Testis (tissue), 3 donors: ENCODE data around the gene VAPB. TPM values are rescaled to one million over a fixed set of nuclear protein-coding genes. Genes with fewer than 3 reads are reported as not detected.

Experiments
- DNase-seq: peaks from one replicate; pipeline ENCODE4 v3.0.0-alpha.2; 2019
- H3K27ac ChIP-seq, 2 donors: fragments of 200-600 bp; sonication (generic); one replicate each; pipeline ENCODE4 v1.5.1; 2019
- H3K27me3 ChIP-seq: fragments of 200-600 bp; sonication (generic); one replicate; pipeline ENCODE4 v1.5.1; 2019
- H3K36me3 ChIP-seq: fragments of 200-600 bp; sonication (generic); one replicate; pipeline ENCODE4 v1.5.1; 2017; ENCODE audit warnings: low read depth; ENCODE audit errors: missing control alignments
- H3K4me1 ChIP-seq: fragments of 200-600 bp; sonication (generic); one replicate; pipeline ENCODE4 v1.5.1; 2019
- H3K4me3 ChIP-seq, 2 donors: fragments of 200-600 bp; sonication (generic); one replicate each; pipeline ENCODE4 v1.5.1; 2017 to 2019
- H3K9me3 ChIP-seq: fragments of 200-600 bp; sonication (generic); one replicate; pipeline ENCODE4 v1.5.1; 2017
- POLR2A ChIP-seq: fragments of 450-650 bp; IDR thresholded peaks from one replicate; pipeline ENCODE4 v1.6.1; 2017; ENCODE audit warnings: antibody characterized with exemption, mild to moderate bottlenecking, moderate library complexity
- WGBS, 2 donors: methylation state at CpG; one replicate each; pipeline ENCODE4 v1.1.5; 2018; 5-methylcytosine and 5-hydroxymethylcytosine counted together
- intact Hi-C: fragments of 100-400 bp; cut with DNase I; formaldehyde crosslinking; loops from one replicate; pipeline ENCODE4 v1.15.1; 2023; ENCODE audit warnings: low total_unique reads
- polyA plus RNA-seq: library from polyadenylated mRNA; stranded (reverse); fragments of 350-450 nt; fragmentation: Illumina TruSeq; extraction: RNeasy Lipid Tissue Mini Kit (QIAGEN cat#74804); gene quantifications from one replicate; pipeline ENCODE4 v1.2.3, GENCODE V29; 2014; ENCODE audit warnings: low read depth, low replicate concordance; ENCODE audit not compliant: insufficient read depth
- total RNA-seq, 2 donors: library from RNA; depleted of rRNA; stranded (reverse); fragments of >200 nt; gene quantifications; one replicate each; pipeline ENCODE4 v1.2.3, GENCODE V29; 2016
- TF ChIP-seq, protein P1 (sequence below), 3 experiments: fragments of 450-650 bp in 2 of 3; fragments of 200-600 bp in 1 of 3; sonication (generic) in 1 of 3; IDR thresholded peaks; one replicate each; pipeline ENCODE4 v1.5.1; 2016 to 2019; ENCODE audit warnings: antibody characterized with exemption in 3 of 3, mild to moderate bottlenecking in 2 of 3, moderate library complexity in 1 of 3

The VAPB gene
- total and polyA plus RNA-seq, 3 donors from 2014 or later, result 23.5 to 31.4 (median 23.8) TPM

- no peak overlapping the region for H3K27ac ChIP-seq
- WGBS, 2 donors, result 62 to 69% methylated on average over 5 of the region's 5 CpGs
- no peaks in the 10 kb centered on the region for H3K36me3 ChIP-seq
- H3K27me3 ChIP-seq, result no peaks in the 10 kb centered on the region
- H3K4me3 ChIP-seq, result no peak overlapping the region
- peak; percentile 26 for DNase-seq
- TF ChIP-seq, protein P1, sequence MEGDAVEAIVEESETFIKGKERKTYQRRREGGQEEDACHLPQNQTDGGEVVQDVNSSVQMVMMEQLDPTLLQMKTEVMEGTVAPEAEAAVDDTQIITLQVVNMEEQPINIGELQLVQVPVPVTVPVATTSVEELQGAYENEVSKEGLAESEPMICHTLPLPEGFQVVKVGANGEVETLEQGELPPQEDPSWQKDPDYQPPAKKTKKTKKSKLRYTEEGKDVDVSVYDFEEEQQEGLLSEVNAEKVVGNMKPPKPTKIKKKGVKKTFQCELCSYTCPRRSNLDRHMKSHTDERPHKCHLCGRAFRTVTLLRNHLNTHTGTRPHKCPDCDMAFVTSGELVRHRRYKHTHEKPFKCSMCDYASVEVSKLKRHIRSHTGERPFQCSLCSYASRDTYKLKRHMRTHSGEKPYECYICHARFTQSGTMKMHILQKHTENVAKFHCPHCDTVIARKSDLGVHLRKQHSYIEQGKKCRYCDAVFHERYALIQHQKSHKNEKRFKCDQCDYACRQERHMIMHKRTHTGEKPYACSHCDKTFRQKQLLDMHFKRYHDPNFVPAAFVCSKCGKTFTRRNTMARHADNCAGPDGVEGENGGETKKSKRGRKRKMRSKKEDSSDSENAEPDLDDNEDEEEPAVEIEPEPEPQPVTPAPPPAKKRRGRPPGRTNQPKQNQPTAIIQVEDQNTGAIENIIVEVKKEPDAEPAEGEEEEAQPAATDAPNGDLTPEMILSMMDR (IDR thresholded peaks at IDR 0.05), result no peak
- TF ChIP-seq POLR2A, result no peak
- intact Hi-C loops, result no loop called here
- no peaks in the 10 kb centered on the region for H3K4me1 ChIP-seq
- H3K9me3 ChIP-seq, result no peaks in the 10 kb centered on the region
These were observed 13.3 kb downstream of the VAPB start for GRCh38 chr20:58402305-58402704.

GRCh38 chr20:58402827-58403226 is 13.8 kb downstream of the VAPB start:
- H3K27ac ChIP-seq, result no peak overlapping the region
- no peak for TF ChIP-seq POLR2A
- TF ChIP-seq, protein P1 (IDR thresholded peaks at IDR 0.05), result no peak
- intact Hi-C loops, result no loop called here
- H3K27me3 ChIP-seq, result no peaks in the 10 kb centered on the region
- no peaks in the 10 kb centered on the region for H3K36me3 ChIP-seq
- 92 to 99% methylated on average over 5 of the region's 5 CpGs for WGBS, 2 donors
- no peak for DNase-seq
- H3K9me3 ChIP-seq, result no peaks in the 10 kb centered on the region
- H3K4me3 ChIP-seq, result no peak overlapping the region
- H3K4me1 ChIP-seq, result no peaks in the 10 kb centered on the region

- no peaks in the 10 kb centered on the region for H3K9me3 ChIP-seq
- no peaks in the 10 kb centered on the region for H3K27me3 ChIP-seq
- no peak overlapping the region for H3K27ac ChIP-seq
- H3K4me1 ChIP-seq, result no peaks in the 10 kb centered on the region
- intact Hi-C loops, result no loop called here
- 85 to 88% methylated on average over 3 of the region's 3 CpGs for WGBS, 2 donors
- H3K36me3 ChIP-seq, result no peaks in the 10 kb centered on the region
- H3K4me3 ChIP-seq, result no peak overlapping the region
- TF ChIP-seq, protein P1 (IDR thresholded peaks at IDR 0.05), result no peak
- no peak for TF ChIP-seq POLR2A
- no peak for DNase-seq
These were observed 14.2 kb downstream of the VAPB start for GRCh38 chr20:58403272-58403671.

- Histone ChIP-seq H3K36me3 (no peaks in the 10 kb centered on the region), H3K4me3 (no peak overlapping the region), H3K4me1 (no peaks in the 10 kb centered on the region), H3K9me3 (no peaks in the 10 kb centered on the region), H3K27me3 (no peaks in the 10 kb centered on the region), H3K27ac (no peak overlapping the region)
- DNase-seq, result no peak
- intact Hi-C loops, result no loop called here
- TF ChIP-seq POLR2A, result no peak
- TF ChIP-seq, protein P1 (IDR thresholded peaks at IDR 0.05), result no peak
- 78 to 87% methylated on average over 11 of the region's 11 CpGs for WGBS, 2 donors
These were observed 16.7 kb downstream of the VAPB start for GRCh38 chr20:58405504-58406291.
